Subcutaneous adipose tissue (tissue), 4 donors: ENCODE results near the gene TNFAIP8. TPM values are rescaled to one million over a fixed set of nuclear protein-coding genes. Genes with fewer than 3 reads are reported as not detected.

Experiments used
- CTCF ChIP-seq: fragments of 450-650 bp; IDR thresholded peaks from one replicate; pipeline ENCODE4 v1.5.1; 2016; ENCODE audit warnings: low read depth, mild to moderate bottlenecking, control low read depth, antibody characterized with exemption, moderate library complexity
- total RNA-seq, 4 donors: library from RNA; depleted of rRNA; stranded (reverse); fragments of >200 nt; gene quantifications; one replicate each; pipeline ENCODE4 v1.1.0, GENCODE V29; 2016

Gene TNFAIP8
- total RNA-seq, 4 donors from 2014 or later = 86.9 to 151 (median 129) TPM

DNA sequence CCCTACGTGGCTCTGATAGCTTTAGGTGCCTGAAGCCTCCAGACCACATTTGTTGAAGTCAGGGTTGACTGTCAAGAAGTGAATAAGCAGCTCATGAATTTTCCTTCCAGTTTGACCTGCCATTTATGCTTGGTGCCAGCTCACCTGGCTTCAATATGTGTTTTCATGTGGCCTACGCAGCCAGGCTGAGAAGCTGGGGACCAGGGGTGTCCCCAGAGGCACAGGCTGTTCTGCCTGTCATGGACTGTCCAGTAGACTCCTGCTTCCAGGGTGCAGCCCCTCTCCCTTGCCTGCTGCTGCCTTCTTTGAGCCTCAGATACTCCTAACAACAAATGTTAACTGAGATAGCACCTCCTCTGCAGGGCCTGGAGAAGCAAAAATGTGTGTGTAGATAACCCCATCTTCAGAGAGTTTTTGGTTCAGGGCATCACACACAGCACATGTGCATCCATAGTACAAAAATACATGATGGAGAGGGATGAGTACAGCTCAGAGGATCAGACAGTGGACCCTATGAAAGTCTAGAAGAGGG, 5.8 kb downstream of the TNFAIP8 start:
- no peak for TF ChIP-seq CTCF

DNA sequence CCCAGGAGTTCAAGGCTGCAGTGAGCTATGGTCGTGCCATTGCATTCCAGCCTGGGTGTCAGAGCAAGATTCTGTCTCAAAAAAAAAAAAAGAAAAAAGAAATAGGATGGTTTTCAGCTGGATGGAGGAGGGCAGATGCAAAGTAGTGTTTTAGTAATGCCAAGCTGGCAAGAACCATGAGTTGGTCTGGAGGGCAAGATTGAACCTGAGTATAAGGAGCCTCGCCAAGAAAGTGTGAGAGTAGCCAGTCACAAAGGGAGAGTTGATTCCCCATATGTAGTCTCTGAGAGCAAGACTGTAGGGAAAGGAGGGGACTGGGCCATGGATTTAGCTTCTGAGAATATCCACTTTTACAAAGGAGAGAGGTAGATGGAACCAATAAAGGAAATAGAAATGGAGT, 6.9 kb downstream of the TNFAIP8 start:
- no peak for TF ChIP-seq CTCF

GRCh38 chr5:119363271-119363670, 7.5 kb downstream of the TNFAIP8 start:
- TF ChIP-seq CTCF = no peak

GRCh38 chr5:119363936-119364335, 8.1 kb downstream of the TNFAIP8 start:
- TF ChIP-seq CTCF = no peak

DNA sequence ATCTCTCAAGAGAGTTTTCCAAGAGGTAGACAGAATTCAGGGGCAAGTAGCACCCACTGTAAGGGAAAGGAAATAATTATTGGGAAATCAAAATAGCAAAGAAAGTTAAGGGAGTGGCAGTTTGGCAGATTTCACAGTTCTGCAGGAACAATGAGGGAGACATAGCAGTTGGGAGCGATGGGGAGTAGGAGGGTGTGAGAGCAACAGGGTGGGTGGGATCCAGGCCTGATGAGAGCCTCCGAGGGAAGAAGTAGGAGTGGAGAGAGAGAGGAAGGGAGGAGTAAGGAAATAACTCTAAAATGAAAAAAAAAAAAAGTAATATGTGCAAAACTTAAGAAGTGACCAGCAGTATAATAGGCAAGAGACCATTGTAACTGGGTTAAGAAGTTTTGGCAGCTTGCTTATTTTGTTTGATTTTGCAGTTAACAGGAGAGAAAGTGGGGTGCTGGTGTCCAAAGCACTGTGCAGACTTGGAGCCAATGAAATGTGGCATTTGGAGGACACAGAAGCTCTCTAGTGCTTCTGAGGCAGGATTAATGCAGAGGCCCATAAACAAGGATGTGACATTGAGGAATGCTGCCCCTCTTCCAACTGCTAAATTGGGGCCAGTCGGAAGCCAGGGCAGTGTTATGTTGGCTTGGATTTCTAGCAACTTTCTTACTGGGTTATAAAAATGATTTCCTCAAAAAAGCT, 10.2 kb downstream of the TNFAIP8 start:
- TF ChIP-seq CTCF = no peak

GRCh38 chr5:119366540-119366881, 10.7 kb downstream of the TNFAIP8 start:
- no peak for TF ChIP-seq CTCF

DNA sequence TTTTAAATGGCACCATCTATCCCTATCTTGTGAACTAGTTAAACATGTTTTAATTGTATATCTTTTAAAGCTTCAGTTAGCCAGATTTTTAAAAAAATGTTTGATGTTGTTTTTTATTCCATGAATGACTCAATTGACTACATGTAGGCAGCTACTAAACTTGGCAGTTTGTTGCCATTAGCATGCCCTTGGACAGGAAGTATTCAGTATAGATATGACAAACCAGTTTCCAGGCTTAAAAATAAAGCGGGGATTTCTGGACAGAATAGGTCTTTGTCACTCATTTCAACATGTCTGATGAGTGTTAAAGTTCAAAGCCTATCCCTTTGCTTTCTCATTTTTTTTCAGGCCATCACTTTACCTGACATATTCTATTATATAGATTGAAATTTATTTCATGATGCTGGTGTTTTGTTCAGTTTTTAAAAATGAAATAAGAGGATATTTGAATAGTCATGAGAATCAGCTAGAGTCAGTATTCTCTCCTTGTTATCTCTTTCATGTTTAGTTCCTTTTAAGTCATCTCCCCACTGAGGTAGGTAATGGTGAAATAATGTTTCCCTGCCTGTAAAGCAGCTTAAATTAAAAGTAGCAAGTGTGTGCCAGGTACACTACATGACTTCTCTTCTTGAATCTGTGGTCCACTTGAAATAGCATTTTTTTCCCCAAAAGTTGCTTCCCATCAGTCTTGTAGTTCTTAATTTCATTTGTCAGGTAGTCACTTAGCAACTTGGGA, 11.9 kb downstream of the TNFAIP8 start:
- no peak for TF ChIP-seq CTCF
